GM19043 (cell line): ENCODE measurements around the gene C16orf95.

ENCODE experiments used
- ATAC-seq: cut with Tn5 transposase; IDR thresholded peaks from one replicate; pipeline ENCODE4 v1.9.1; 2021; ENCODE audit warnings: low read depth; ENCODE audit not compliant: unreplicated experiment

Gene C16orf95

GRCh38 chr16:87319997-87320491 lies 2.9 kb upstream of the C16orf95 start:
- no peak for ATAC-seq

GRCh38 chr16:87319011-87319410 lies 1.8 kb upstream of the C16orf95 start:
- no peak for ATAC-seq

GRCh38 chr16:87317750-87318644 lies 805 bp upstream of the C16orf95 start:
- no peak for ATAC-seq

- ATAC-seq: no peak
Observed at GRCh38 chr16:87316450-87316922, 706 bp downstream of the C16orf95 start.

- no peak for ATAC-seq
Observed at GRCh38 chr16:87314990-87315420, 2.2 kb downstream of the C16orf95 start.

- ATAC-seq: no peak
Observed at GRCh38 chr16:87312008-87312407, 5.2 kb downstream of the C16orf95 start.

- no peak for ATAC-seq
Observed at GRCh38 chr16:87311387-87311786, 5.8 kb downstream of the C16orf95 start.

- ATAC-seq: no peak
Observed at GRCh38 chr16:87310610-87311009, 6.6 kb downstream of the C16orf95 start.

- ATAC-seq: no peak
Observed at GRCh38 chr16:87309620-87310525, 7.3 kb downstream of the C16orf95 start.

GRCh38 chr16:87308826-87309225 lies 8.4 kb downstream of the C16orf95 start:
- no peak for ATAC-seq

GRCh38 chr16:87306516-87306915 lies 10.7 kb downstream of the C16orf95 start:
- ATAC-seq: no peak

GRCh38 chr16:87305505-87306391 lies 11.4 kb downstream of the C16orf95 start:
- no peak for ATAC-seq

- ATAC-seq: no peak
Observed at GRCh38 chr16:87304951-87305350, 12.2 kb downstream of the C16orf95 start.

- ATAC-seq: no peak
Observed at GRCh38 chr16:87303962-87304521, 13.2 kb downstream of the C16orf95 start.

GRCh38 chr16:87303431-87303930 lies 13.7 kb downstream of the C16orf95 start:
- no peak for ATAC-seq

- ATAC-seq: no peak
Observed at GRCh38 chr16:87298857-87299465, 18.2 kb downstream of the C16orf95 start.

- ATAC-seq: no peak
Observed at GRCh38 chr16:87297918-87298631, 19.1 kb downstream of the C16orf95 start.

GRCh38 chr16:87297407-87297806 lies 19.8 kb downstream of the C16orf95 start:
- ATAC-seq: no peak
